ENCODE measurements around the gene PI4K2A.

Gene PI4K2A

GRCh38 chr10:97708167-97708566 lies 67.7 kb downstream of the PI4K2A start:
- no peak for DNase-seq

GRCh38 chr10:97708976-97709946 lies 68.8 kb downstream of the PI4K2A start:
- DNase-seq: no peak

GRCh38 chr10:97711640-97712572 lies 71.4 kb downstream of the PI4K2A start:
- DNase-seq: no peak

- no peak for DNase-seq
These were observed 72.9 kb downstream of the PI4K2A start, which contains the start of gene MARVELD1 for GRCh38 chr10:97713339-97713825. Gene MARVELD1 (plus strand): TSS chr10:97713730. CDS start chr10:97713877, 147 bp downstream.

- no peak for DNase-seq
These were observed 73.4 kb downstream of the PI4K2A start for GRCh38 chr10:97713826-97714400.

GRCh38 chr10:97714401-97715258 lies 74.2 kb downstream of the PI4K2A start:
- DNase-seq: no peak

- no peak for DNase-seq
These were observed 74.9 kb downstream of the PI4K2A start for GRCh38 chr10:97715259-97715874.

- DNase-seq: no peak
These were observed 77.2 kb downstream of the PI4K2A start for GRCh38 chr10:97717627-97718026.

- DNase-seq: no peak
These were observed 77.7 kb downstream of the PI4K2A start for GRCh38 chr10:97718178-97718577.

- no peak for DNase-seq
These were observed 78.2 kb downstream of the PI4K2A start for GRCh38 chr10:97718659-97719142.

GRCh38 chr10:97719602-97720001 lies 79.1 kb downstream of the PI4K2A start:
- DNase-seq: no peak

- no peak for DNase-seq
These were observed 81.7 kb downstream of the PI4K2A start for GRCh38 chr10:97721871-97722780.

GRCh38 chr10:97723001-97723400 lies 82.5 kb downstream of the PI4K2A start:
- DNase-seq: no peak

GRCh38 chr10:97724341-97724941 lies 84.0 kb downstream of the PI4K2A start:
- no peak for DNase-seq
